ENCODE results near the gene BMPR1B.
A peak's percentile ranks its signal among the peaks of the same experiment; 100 is the strongest.

GRCh38 chr4:95129821-95130311, 372.1 kb downstream of the BMPR1B start:
- TF ChIP-seq RFX5 (IDR thresholded peaks at IDR 0.05; ENCODE audit: low read depth, low read length) (no peak), CTCF (conservative IDR thresholded peaks at IDR 0.05; ENCODE audit: low read depth, low read length) (no peak), SMC3 (IDR thresholded peaks at IDR 0.05; ENCODE audit: low read depth, low read length) (no peak), POLR2A (IDR thresholded peaks at IDR 0.05; ENCODE audit: low read depth, low read length) (no peak), MAZ (IDR thresholded peaks at IDR 0.05; ENCODE audit: borderline replicate concordance, low read depth, low read length) (no peak), FOS (IDR thresholded peaks at IDR 0.05; ENCODE audit: low read depth, low read length) (peak; percentile 86), RCOR1 (IDR thresholded peaks at IDR 0.05; ENCODE audit: insufficient replicate concordance, low read length) (peak; percentile 49), RAD21 (IDR thresholded peaks at IDR 0.05; ENCODE audit: low read length) (no peak), USF2 (IDR thresholded peaks at IDR 0.05; ENCODE audit: low read depth, low read length) (no peak), CEBPB (IDR thresholded peaks at IDR 0.05; ENCODE audit: low read depth, low read length) (peak; percentile 99), MXI1 (IDR thresholded peaks at IDR 0.05; ENCODE audit: borderline replicate concordance, low read depth, low read length) (no peak), CHD1 (IDR thresholded peaks at IDR 0.05; ENCODE audit: low read depth, low read length) (no peak), BHLHE40 (IDR thresholded peaks at IDR 0.05; ENCODE audit: low read depth, low read length) (peak; percentile 62), ELK1 (IDR thresholded peaks at IDR 0.05; ENCODE audit: borderline replicate concordance, low read depth, low read length) (no peak)

All from IMR-90 (cell line).